HEK293 (cell line): ENCODE data around the gene PLCB1.

Source experiments
- SALL2 ChIP-seq: fragments of 450-650 bp; formaldehyde crosslinking; IDR thresholded peaks from 2 replicates; pipeline ENCODE4 v1.5.0; 2017; ENCODE audit warnings: missing biosample characterization, mild to moderate bottlenecking, missing genetic modification characterization, borderline replicate concordance
- TCF7L2 ChIP-seq: IDR thresholded peaks from 2 replicates; pipeline ENCODE4 v1.6.1; 2011; ENCODE audit warnings: low read depth, mild to moderate bottlenecking, inconsistent platforms, low read length, moderate library complexity, borderline replicate concordance
- YY2 ChIP-seq: fragments of 450-650 bp; formaldehyde crosslinking; IDR thresholded peaks from 2 replicates; pipeline ENCODE4 v1.5.1; 2016; ENCODE audit warnings: missing biosample characterization, missing genetic modification characterization
- ZBTB21 ChIP-seq: fragments of 450-650 bp; formaldehyde crosslinking; IDR thresholded peaks from 2 replicates; pipeline ENCODE4 v1.5.1; 2017; ENCODE audit warnings: missing biosample characterization, missing genetic modification characterization
- ZNF138 ChIP-seq: fragments of 450-650 bp; formaldehyde crosslinking; IDR thresholded peaks from 2 replicates; pipeline ENCODE4 v1.5.1; 2016; ENCODE audit warnings: missing biosample characterization, missing genetic modification characterization, borderline replicate concordance
- ZNF184 ChIP-seq: fragments of 450-650 bp; IDR thresholded peaks from 2 replicates; pipeline ENCODE4 v1.5.1; 2018; ENCODE audit warnings: missing biosample characterization, mild to moderate bottlenecking, missing genetic modification characterization
- ZNF777 ChIP-seq: fragments of 450-650 bp; formaldehyde crosslinking; IDR thresholded peaks from 2 replicates; pipeline ENCODE4 v1.5.1; 2017; ENCODE audit warnings: missing biosample characterization, missing genetic modification characterization, borderline replicate concordance
- ZNF837 ChIP-seq: fragments of 450-650 bp; formaldehyde crosslinking; IDR thresholded peaks from 2 replicates; pipeline ENCODE4 v1.5.1; 2016; ENCODE audit warnings: missing biosample characterization, missing genetic modification characterization
- ZNF843 ChIP-seq: fragments of 450-650 bp; formaldehyde crosslinking; IDR thresholded peaks from 2 replicates; pipeline ENCODE4 v1.5.1; 2016; ENCODE audit warnings: missing biosample characterization, missing genetic modification characterization
- TF ChIP-seq, protein P1 (sequence below): fragments of 450-650 bp; formaldehyde crosslinking; IDR thresholded peaks from 2 replicates; pipeline ENCODE4 v1.5.1; 2016; ENCODE audit warnings: missing biosample characterization, missing genetic modification characterization
- TF ChIP-seq, protein P2 (sequence below): fragments of 450-650 bp; formaldehyde crosslinking; IDR thresholded peaks from 2 replicates; pipeline ENCODE4 v1.5.1; 2016; ENCODE audit warnings: missing biosample characterization, missing genetic modification characterization

- TF ChIP-seq, protein P1, sequence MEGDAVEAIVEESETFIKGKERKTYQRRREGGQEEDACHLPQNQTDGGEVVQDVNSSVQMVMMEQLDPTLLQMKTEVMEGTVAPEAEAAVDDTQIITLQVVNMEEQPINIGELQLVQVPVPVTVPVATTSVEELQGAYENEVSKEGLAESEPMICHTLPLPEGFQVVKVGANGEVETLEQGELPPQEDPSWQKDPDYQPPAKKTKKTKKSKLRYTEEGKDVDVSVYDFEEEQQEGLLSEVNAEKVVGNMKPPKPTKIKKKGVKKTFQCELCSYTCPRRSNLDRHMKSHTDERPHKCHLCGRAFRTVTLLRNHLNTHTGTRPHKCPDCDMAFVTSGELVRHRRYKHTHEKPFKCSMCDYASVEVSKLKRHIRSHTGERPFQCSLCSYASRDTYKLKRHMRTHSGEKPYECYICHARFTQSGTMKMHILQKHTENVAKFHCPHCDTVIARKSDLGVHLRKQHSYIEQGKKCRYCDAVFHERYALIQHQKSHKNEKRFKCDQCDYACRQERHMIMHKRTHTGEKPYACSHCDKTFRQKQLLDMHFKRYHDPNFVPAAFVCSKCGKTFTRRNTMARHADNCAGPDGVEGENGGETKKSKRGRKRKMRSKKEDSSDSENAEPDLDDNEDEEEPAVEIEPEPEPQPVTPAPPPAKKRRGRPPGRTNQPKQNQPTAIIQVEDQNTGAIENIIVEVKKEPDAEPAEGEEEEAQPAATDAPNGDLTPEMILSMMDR (tag by site-specific recombination), result no peak
- no peak for TF ChIP-seq SALL2
- no peak for TF ChIP-seq ZNF777 (tag by site-specific recombination)
- TF ChIP-seq, protein P2, sequence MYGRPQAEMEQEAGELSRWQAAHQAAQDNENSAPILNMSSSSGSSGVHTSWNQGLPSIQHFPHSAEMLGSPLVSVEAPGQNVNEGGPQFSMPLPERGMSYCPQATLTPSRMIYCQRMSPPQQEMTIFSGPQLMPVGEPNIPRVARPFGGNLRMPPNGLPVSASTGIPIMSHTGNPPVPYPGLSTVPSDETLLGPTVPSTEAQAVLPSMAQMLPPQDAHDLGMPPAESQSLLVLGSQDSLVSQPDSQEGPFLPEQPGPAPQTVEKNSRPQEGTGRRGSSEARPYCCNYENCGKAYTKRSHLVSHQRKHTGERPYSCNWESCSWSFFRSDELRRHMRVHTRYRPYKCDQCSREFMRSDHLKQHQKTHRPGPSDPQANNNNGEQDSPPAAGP (tag by site-specific recombination), result no peak
- no peak for TF ChIP-seq ZNF837 (tag by site-specific recombination)
- TF ChIP-seq ZNF138 (tag by site-specific recombination), result no peak
- no peak for TF ChIP-seq ZNF184
- TF ChIP-seq YY2 (tag by site-specific recombination), result no peak
- no peak for TF ChIP-seq ZBTB21 (tag by site-specific recombination)
- no peak for TF ChIP-seq TCF7L2
- TF ChIP-seq ZNF843 (tag by site-specific recombination), result no peak
Observed at GRCh38 chr20:8221887-8222419, 89.9 kb downstream of the PLCB1 start.
